NOMO-1 treated with DMSO at 0.1 percent for 48 hours (cell line): ENCODE data around the gene SLC34A3.
"Not testable (repeated sequence)": the region's sequence is repeated elsewhere in the genome, so short reads cannot be mapped to it uniquely, and the experiment has no call there.

Source experiments
- DNase-seq: peaks from one replicate; lab custom pipeline; 2025; ENCODE audit not compliant: unreplicated experiment; lab: John Stamatoyannopoulos, UW

SLC34A3 gene

GRCh38 chr9:137241490-137242268 lies 11.0 kb downstream of the SLC34A3 start:
- peak; percentile 48 for DNase-seq

GRCh38 chr9:137242269-137243203 lies 11.8 kb downstream of the SLC34A3 start:
- no peak for DNase-seq

- DNase-seq: not testable (repeated sequence)
These were observed 12.5 kb downstream of the SLC34A3 start for GRCh38 chr9:137243266-137243625.

- DNase-seq: no peak
These were observed 13.2 kb downstream of the SLC34A3 start for GRCh38 chr9:137243626-137244485.

GRCh38 chr9:137244486-137245449 lies 14.1 kb downstream of the SLC34A3 start:
- no peak for DNase-seq

GRCh38 chr9:137245450-137246421 lies 15.0 kb downstream of the SLC34A3 start:
- no peak for DNase-seq

- no peak for DNase-seq
These were observed 16.6 kb downstream of the SLC34A3 start for GRCh38 chr9:137247135-137247915.

GRCh38 chr9:137247916-137248175 lies 17.1 kb downstream of the SLC34A3 start:
- no peak for DNase-seq

- no peak for DNase-seq
These were observed 19.9 kb downstream of the SLC34A3 start for GRCh38 chr9:137250329-137251193.

GRCh38 chr9:137251194-137251461 lies 20.4 kb downstream of the SLC34A3 start, which contains the start of gene STPG3:
Gene STPG3 (plus strand): TSS chr9:137251286. CDS start chr9:137251287, 1 bp downstream.
- DNase-seq: no peak

- no peak for DNase-seq
These were observed 21.0 kb downstream of the SLC34A3 start for GRCh38 chr9:137251490-137252268.

GRCh38 chr9:137252555-137253506 lies 22.1 kb downstream of the SLC34A3 start:
- DNase-seq: no peak

- no peak for DNase-seq
These were observed 23.3 kb downstream of the SLC34A3 start for GRCh38 chr9:137253717-137254623.

GRCh38 chr9:137254624-137255447 lies 24.1 kb downstream of the SLC34A3 start, which contains the start of gene NELFB:
Gene NELFB (plus strand): TSS chr9:137255327.
- peak; percentile 86 for DNase-seq
